Stimulated activated naive CD8-positive, alpha-beta T cell treated with anti-CD3 and anti-CD28 coated beads, Interleukin-15, Interleukin-2, amounts not matched to agents 100 U/mL and 50 U/mL, for 24 hours (primary cell): Measurements from ENCODE around the gene CLINT1.

ENCODE experiments used
- ATAC-seq: fragments of 150-1000 bp; cut with Tn5 transposase; one replicate; pipeline ENCODE4 v1.10.0; 2021
- DNase-seq: peaks from one replicate; pipeline ENCODE4 v3.0.0; 2021

CLINT1 gene

DNA sequence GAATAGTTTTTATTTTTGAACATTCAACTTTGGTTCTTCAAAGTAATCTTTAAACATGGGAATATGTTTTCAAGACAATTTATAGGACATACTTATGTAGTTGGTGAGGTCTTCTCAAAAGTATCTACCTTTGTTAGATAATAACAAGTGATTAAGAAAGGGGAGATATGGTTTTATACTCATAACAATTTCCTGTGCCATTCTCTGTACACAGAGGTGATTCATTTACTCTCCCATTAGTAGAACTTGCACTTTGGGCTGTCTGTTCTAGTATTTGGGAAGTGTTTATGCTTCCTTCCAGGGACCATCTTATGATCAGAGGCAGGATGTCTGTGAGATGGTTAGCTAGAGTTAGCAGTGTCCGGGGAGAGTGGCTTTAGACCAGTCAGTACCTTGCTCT is 100.2 kb downstream of the CLINT1 start:
- no peak for ATAC-seq
- no peak for DNase-seq

DNA sequence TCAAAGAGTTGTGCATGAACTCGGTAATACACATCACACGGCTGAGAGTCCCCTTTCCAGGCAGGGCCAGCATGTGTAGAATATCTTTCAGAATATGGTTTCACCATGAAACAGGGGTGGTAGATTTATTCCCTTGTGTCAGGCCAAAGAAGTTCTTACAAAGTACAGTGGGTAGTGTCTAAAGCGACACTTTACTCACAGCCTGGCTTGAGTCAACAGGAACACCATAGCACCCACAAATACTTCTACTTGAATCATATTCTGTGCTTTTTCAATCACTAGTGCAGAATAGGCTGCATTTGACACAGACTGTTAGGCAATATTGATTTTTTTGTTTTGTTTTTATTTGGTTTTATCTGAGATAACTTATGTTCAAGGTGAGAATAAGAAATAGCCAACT is 102.8 kb downstream of the CLINT1 start:
- no peak for ATAC-seq
- DNase-seq: no peak

DNA sequence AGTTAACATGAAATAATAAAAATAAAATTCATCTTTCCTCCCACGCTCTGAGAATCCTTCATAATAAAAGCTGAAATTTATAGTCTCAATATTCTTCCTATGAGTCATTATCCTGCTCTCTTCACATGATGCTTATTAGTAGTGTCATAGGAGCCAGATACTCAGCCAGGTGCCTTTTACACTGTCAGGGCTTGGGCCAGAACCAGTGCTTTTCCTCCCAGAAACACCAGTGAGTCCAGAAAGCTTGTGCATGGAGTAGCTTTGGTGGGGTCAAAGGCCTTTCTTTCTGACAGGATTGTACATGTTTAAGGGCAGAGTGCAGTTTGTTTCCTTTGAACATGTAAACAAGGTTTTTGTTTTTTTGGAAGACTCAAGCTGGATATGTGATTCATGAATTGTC is 108.6 kb downstream of the CLINT1 start:
- no peak for DNase-seq
- ATAC-seq: no peak

- no peak for ATAC-seq
- no peak for DNase-seq
Measured at GRCh38 chr5:157749462-157749799, 109.5 kb downstream of the CLINT1 start.

GRCh38 chr5:157748760-157749461 is 110.0 kb downstream of the CLINT1 start:
- DNase-seq (no peak), ATAC-seq (no peak)

DNA sequence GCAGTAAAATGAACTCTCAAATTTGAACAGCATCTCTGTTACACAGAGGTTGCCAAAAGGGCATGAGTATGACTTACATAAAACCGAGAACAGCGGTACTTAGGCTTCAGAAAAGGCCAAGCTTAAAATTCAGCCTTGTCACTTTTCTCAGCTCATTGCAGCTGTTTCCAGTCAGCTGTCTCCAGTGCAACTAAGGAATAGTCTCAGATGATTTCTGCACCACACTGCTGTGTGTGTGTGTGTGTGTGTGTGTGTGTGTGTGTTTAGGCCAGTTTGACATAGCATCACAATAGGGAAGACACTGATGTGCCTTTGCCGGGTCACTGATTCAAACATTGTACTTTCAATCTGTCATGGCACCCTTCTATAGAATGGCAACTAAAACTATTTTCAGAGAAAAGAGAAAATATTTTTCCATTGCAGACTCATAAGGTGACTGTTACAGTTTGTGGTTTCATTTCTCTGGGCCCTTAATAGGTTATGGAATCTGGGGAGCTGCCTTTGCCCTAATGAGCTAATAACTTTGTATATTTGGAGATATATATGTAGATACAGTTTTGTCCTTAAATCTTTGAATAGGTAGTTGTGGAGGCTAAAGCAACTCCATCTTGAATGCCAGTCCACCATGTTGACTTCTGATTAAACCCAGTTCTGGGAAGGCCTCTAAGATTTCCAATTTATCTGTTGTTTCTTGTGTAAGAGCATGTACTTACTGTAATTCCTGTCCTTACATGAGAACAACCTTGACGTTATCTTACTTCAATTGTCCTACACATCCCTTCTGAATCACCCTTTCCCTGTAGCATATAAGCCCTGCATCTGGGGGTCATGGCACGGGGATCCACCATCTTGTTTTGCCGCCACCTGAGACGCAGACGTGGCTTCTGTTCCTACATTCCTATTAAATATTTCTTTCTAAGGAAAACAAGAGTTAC is 110.9 kb downstream of the CLINT1 start:
- DNase-seq: no peak
- no peak for ATAC-seq

DNA sequence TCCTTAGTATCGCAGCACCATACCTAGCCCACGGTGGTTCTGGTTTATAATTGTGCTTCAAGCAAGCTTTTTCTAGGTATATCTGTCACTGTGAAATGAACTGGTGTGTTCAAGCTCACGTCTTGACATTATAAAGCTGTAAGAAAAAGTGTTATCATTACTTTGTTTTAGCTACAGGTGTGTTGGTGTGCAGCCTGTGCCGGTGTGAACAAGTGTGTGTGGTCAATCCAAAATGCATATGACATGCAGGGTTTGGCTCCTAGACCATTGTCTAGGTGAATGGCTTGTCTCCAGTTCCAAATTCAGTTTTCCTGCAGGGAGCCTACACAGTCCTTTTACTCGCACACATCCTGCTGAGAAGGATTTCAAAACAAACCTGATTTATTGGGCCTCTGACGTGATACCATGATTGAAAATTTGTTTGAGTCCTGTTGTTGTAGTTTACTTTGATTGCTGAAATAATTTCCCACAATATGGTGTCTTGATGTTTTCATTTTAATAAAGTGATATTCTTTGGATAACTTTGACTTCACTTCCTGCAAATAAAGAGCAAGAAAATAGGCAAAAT is 111.7 kb downstream of the CLINT1 start:
- no peak for ATAC-seq
- DNase-seq: no peak

DNA sequence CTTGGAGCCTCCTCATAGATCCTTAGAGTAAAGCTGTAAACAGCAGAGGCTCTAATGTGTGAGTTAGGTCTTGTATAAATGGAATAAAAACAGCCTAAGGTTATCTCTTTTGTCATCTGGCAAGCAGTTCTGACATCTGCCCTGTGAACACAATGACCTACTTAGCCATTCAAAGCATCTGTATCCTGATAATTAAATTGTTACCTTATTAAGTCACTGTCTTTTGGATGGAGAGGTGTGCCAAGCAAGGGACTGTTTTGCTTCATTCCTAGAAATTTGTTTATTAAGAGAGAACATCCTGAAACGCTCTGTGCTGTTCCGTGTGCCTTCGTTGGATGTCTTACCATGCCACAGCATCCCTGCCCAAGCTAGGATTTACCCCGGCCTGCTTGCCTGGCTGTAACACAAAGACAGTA is 113.9 kb downstream of the CLINT1 start:
- no peak for ATAC-seq
- DNase-seq: no peak

DNA sequence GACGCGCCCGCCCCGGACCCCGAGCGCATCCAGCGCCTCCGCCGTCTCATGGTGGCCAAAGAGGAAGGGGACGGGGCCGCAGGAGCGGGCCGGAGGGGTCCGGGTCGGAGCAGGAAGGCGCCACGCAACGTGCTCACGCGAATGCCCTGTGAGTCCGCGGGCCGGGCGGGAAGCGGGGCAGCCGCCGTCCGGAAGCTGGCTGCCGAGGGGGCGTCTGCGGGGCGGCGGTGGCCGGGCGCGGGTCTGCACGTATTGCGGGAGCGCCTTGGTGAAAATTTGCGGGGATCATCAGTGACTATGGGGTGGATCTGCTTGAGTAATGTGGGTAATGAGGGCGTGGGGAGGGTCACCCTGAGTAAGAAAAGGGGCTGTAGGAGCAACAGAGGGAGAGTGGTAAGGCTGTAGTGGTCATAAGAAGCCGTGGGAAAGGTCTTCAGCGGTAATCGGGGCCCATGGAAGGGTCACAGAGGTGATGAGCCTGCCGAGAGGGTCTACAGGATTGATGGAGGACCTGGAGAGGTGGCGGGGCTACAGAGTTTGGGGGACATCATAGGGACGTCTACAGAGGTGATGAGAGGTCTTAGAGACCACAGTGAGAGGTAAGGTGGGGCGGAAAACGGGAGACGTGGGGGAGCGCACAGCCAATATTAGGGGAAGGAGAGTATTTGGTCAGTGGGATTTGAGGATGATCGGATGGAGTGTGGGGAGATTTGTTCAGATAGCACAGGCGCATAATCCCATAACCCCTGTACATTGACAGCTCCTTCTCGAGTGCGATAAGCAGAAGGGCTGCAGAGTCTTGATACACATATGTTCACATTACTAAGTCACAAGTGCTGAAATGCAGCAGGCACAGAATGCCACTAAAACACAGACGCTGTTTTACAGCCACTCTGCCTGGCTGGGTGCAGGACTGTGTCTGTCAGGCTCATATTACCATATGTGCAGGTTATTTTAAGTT is 114.6 kb downstream of the CLINT1 start:
- DNase-seq (peak; percentile 42), ATAC-seq (peak; percentile 4)

- peak; percentile 93 for DNase-seq
- ATAC-seq: peak; percentile 96
Measured at GRCh38 chr5:157743163-157744050, 115.5 kb downstream of the CLINT1 start, which contains the start of gene LSM11. Gene LSM11, plus strand, starts transcription at chr5:157743712. Its CDS starts 39 bp downstream, at chr5:157743751.

GRCh38 chr5:157741131-157741530 is 117.8 kb downstream of the CLINT1 start:
- DNase-seq: no peak
- no peak for ATAC-seq

DNA sequence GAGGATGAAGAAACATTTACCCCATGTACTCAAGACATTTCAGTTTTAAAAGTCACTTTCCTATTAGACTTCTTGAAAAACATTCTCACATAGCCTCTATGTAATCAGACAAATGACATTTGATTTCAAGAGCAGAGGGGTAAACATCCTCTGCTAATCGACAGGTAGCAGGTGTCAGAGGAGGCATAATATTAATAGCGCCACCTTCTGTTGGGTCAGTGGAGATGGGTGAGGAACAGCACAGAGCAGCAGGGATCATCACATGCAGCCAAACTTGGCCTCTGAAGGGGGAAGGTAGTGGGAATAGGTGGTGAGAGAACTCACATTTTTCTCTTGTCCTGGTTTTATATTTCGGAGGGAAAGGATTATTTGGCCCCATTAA is 118.7 kb downstream of the CLINT1 start:
- no peak for ATAC-seq

GRCh38 chr5:157739388-157740228 is 119.3 kb downstream of the CLINT1 start:
- ATAC-seq: no peak
- no peak for DNase-seq

More for the DNA sequence above, 118.7 kb downstream of the CLINT1 start:
- DNase-seq: no peak

DNA sequence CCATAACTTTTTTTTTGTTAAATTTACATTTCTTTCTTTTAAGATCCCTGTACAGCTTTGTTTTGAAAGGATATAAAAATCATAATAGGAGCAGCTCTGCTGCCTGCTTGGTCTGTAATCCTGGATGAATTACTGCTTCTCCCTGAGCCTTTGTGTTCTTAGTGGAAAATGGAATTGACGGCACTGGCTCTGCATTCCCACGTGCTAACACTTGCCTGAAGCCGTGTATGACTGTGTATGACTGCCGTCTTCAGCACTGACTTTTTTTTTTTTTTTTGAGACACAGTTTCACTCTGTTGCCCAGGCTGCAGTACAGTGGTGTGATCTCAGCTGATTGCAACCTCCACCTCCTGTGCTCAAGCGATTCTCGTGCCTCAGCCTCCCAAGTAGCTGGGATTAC is 123.0 kb downstream of the CLINT1 start:
- no peak for ATAC-seq
- DNase-seq: no peak
